Measurements from ENCODE around the gene NR1D1.

- TF ChIP-seq CTCF (IDR thresholded peaks at IDR 0.05; ENCODE audit: insufficient read depth, low read length) (no peak), REST (IDR thresholded peaks at IDR 0.05; ENCODE audit: insufficient replicate concordance, low read depth) (no peak), POLR2AphosphoS5 (IDR thresholded peaks at IDR 0.05; ENCODE audit: low read depth) (no peak)
Measured at GRCh38 chr17:40056379-40057015, 43.9 kb downstream of the NR1D1 start.

Data from HL-60 (cell line).